ENCODE data around the gene HOXB2. TPM values are rescaled to one million over a fixed set of nuclear protein-coding genes. Genes with fewer than 3 reads are reported as not detected.

The HOXB2 gene
- total RNA-seq, 2 donors from 2014 or later = 4.8 to 5.5 TPM

DNA sequence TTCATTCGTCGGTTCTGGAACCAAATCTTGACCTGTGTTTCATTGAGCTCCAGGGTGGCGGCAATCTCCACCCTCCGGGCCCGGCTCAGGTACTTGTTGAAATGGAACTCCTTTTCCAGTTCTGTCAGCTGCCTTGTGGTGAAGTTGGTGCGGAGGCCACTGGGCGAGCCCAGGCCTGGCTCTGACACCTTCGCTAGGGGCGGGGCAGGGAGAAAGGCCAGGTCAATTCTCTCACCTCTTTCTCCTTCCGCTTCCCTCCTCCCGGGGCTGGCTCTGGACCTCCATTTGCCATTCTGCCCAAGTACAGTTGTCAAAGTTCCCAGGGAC, 15.3 kb downstream of the HOXB2 start:
- Histone ChIP-seq H3K9me3 (no peaks in the 10 kb centered on the region), H3K36me3 (no peaks in the 10 kb centered on the region), H3K27me3 (peaks cover 0 to 10% of the 10 kb centered on the region in 2 donors), H3K4me1 (peaks cover 0 to 6% of the 10 kb centered on the region in 2 donors), H3K4me3 (no peak overlapping the region), H3K27ac (no peak overlapping the region)
- no peak for DNase-seq (ENCODE audit: low spot score)
- TF ChIP-seq, protein P1, sequence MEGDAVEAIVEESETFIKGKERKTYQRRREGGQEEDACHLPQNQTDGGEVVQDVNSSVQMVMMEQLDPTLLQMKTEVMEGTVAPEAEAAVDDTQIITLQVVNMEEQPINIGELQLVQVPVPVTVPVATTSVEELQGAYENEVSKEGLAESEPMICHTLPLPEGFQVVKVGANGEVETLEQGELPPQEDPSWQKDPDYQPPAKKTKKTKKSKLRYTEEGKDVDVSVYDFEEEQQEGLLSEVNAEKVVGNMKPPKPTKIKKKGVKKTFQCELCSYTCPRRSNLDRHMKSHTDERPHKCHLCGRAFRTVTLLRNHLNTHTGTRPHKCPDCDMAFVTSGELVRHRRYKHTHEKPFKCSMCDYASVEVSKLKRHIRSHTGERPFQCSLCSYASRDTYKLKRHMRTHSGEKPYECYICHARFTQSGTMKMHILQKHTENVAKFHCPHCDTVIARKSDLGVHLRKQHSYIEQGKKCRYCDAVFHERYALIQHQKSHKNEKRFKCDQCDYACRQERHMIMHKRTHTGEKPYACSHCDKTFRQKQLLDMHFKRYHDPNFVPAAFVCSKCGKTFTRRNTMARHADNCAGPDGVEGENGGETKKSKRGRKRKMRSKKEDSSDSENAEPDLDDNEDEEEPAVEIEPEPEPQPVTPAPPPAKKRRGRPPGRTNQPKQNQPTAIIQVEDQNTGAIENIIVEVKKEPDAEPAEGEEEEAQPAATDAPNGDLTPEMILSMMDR (IDR thresholded peaks at IDR 0.05) = no peak

DNA sequence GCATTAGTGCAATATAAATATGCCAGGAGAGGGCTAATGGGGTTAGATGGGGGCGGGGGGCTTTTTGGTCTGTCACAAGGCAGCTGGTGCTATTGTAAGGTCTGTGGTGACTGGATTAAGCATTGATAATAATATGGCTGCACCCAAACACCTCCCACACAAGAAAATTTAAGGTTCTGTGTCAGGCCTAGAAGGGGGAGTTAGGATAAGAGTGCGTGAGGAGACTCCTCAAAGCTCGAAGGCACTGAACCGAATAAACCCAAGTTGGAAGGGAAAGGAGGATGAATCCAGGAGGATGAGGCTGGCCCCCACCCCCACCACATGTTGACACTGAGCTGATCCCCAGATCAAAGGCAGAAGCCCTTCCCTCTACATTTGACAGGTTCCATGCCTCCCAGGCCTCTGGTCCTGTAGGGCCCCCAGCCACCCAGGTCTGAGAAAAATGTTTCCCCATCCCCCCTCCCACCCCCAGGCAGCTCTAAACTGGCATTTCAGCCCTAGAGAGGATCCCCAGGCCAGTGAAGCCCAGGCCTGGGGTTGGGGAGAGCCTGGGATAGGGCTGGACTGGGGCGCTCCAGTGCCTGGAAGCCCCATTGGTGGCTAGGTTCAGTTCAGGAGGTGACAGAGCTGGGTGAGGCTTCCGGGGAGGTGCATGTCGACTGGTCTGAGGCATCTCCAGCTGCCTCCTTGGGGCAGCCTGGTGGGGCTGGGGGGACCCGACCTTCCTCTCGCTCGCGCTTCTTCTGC, 15.8 kb downstream of the HOXB2 start:
- Histone ChIP-seq H3K4me3 (no peak overlapping the region), H3K27me3 (peaks cover 0 to 10% of the 10 kb centered on the region in 2 donors), H3K36me3 (no peaks in the 10 kb centered on the region), H3K9me3 (no peaks in the 10 kb centered on the region), H3K4me1 (peaks cover 0 to 6% of the 10 kb centered on the region in 2 donors), H3K27ac (no peak overlapping the region)
- DNase-seq (ENCODE audit: low spot score) = no peak
- TF ChIP-seq, protein P1 (IDR thresholded peaks at IDR 0.05) = no peak

- H3K27ac ChIP-seq = no peak overlapping the region
- H3K36me3 ChIP-seq = no peaks in the 10 kb centered on the region
- DNase-seq (ENCODE audit: low spot score) = no peak
- H3K27me3 ChIP-seq = peaks cover 0 to 10% of the 10 kb centered on the region in 2 donors
- peaks cover 0 to 6% of the 10 kb centered on the region in 2 donors for H3K4me1 ChIP-seq
- H3K4me3 ChIP-seq = no peak overlapping the region
- TF ChIP-seq, protein P1 (IDR thresholded peaks at IDR 0.05) = no peak
- no peaks in the 10 kb centered on the region for H3K9me3 ChIP-seq
Observed at GRCh38 chr17:48528153-48528935, 16.6 kb downstream of the HOXB2 start.

- no peak overlapping the region for H3K4me3 ChIP-seq
- no peaks in the 10 kb centered on the region for H3K36me3 ChIP-seq
- TF ChIP-seq, protein P1 (IDR thresholded peaks at IDR 0.05) = no peak
- H3K4me1 ChIP-seq = peaks cover 0 to 6% of the 10 kb centered on the region in 2 donors
- no peak overlapping the region for H3K27ac ChIP-seq
- H3K9me3 ChIP-seq = no peaks in the 10 kb centered on the region
- peaks cover 0 to 10% of the 10 kb centered on the region in 2 donors for H3K27me3 ChIP-seq
- no peak for DNase-seq (ENCODE audit: low spot score)
Observed at GRCh38 chr17:48527547-48527932, 17.4 kb downstream of the HOXB2 start.

DNA sequence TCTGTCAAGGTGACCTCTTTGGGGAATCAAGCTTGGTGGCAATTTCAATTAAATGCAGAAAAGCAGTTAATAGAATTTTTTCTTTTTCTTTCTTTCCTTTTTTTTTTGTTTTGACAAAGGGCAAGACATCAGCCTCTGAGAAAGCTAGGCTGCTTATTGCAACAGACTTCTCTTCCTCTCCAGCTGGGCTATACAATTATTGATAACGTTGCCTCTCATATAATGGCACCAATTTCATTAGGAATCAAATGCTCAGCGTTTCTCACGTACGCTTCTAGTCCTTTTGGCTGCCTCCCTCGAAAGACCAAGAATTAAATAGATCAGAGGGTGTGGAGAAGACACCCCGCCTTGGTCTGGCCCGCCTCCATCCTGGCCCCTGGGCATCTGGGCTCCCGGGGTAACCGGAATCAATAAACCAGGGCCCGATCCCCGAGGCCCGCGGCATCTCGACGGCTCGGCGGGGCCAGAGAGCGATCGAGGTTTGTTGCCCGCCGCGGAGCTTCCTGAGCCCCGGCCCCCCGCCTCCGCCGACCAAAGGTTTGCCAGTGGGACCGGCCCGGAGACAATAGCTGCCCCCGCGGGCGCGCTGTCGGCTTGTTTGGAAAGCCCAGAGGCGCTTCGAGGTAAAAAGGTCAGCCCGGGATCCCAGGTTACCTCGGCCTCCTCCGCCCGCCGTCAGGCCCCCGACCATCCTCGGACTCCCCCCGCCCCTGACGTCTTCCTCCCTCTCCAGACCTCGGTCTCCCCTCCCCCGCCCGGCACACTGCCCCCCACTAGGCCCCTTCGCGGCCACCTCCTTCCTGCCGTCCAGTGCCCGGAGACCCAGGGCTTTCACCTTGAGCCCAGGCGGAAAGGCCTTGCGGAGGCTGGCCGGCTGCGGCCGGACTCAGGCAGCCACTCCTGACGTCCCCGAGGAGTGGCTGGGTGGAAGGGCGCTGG, 18.0 kb downstream of the HOXB2 start:
- TF ChIP-seq, protein P1 (IDR thresholded peaks at IDR 0.05) = no peak
- Histone ChIP-seq H3K4me1 (peaks cover 0 to 6% of the 10 kb centered on the region in 2 donors), H3K27me3 (peaks cover 0 to 10% of the 10 kb centered on the region in 2 donors), H3K27ac (no peak overlapping the region), H3K36me3 (no peaks in the 10 kb centered on the region), H3K4me3 (no peak overlapping the region), H3K9me3 (no peaks in the 10 kb centered on the region)
- no peak for DNase-seq (ENCODE audit: low spot score)
